GM18951 (cell line): ENCODE data around the gene SH3PXD2A.

Source experiments
- POLR2A ChIP-seq: IDR thresholded peaks from 4 replicates; pipeline ENCODE4 v1.6.1; 2011; ENCODE audit warnings: mild to moderate bottlenecking; ENCODE audit not compliant: insufficient read length, insufficient read depth; ENCODE audit errors: extremely low read depth
- in situ Hi-C: fragments of 300-500 bp; cut with MboI; formaldehyde crosslinking; loops from one replicate; pipeline ENCODE4 v1.12.0; 2022; ENCODE audit warnings: low sequenced_read_pairs, mixed read lengths, inconsistent platforms; ENCODE audit not compliant: unreplicated experiment

Gene SH3PXD2A

GRCh38 chr10:103870516-103870915 is 15.1 kb upstream of the SH3PXD2A start:
- in situ Hi-C loops, result no loop called here
- no peak for TF ChIP-seq POLR2A

GRCh38 chr10:103869336-103869735 is 14.0 kb upstream of the SH3PXD2A start:
- in situ Hi-C loops, result no loop called here

GRCh38 chr10:103868200-103868599 is 12.8 kb upstream of the SH3PXD2A start:
- no peak for TF ChIP-seq POLR2A
- in situ Hi-C loops, result no loop called here

More at GRCh38 chr10:103869336-103869735, 14.0 kb upstream of the SH3PXD2A start:
- no peak for TF ChIP-seq POLR2A

GRCh38 chr10:103861505-103861904 is 6.1 kb upstream of the SH3PXD2A start:
- in situ Hi-C loops, result loop anchor here (5.0 kb wide), 1 partner anchor 149 kb away; no protein-coding TSS in a partner anchor
- TF ChIP-seq POLR2A, result no peak

GRCh38 chr10:103859161-103860086 is 4.0 kb upstream of the SH3PXD2A start:
- TF ChIP-seq POLR2A, result no peak
- in situ Hi-C loops, result loop anchor here (5.0 kb wide), 1 partner anchor 147 kb away; no protein-coding TSS in a partner anchor

GRCh38 chr10:103858360-103858759 is 3.0 kb upstream of the SH3PXD2A start:
- in situ Hi-C loops, result no loop called here

GRCh38 chr10:103856797-103857170 is 1.4 kb upstream of the SH3PXD2A start:
- TF ChIP-seq POLR2A, result no peak
- in situ Hi-C loops, result no loop called here

More at GRCh38 chr10:103858360-103858759, 3.0 kb upstream of the SH3PXD2A start:
- TF ChIP-seq POLR2A, result no peak

- in situ Hi-C loops, result no loop called here
- no peak for TF ChIP-seq POLR2A
Measured at GRCh38 chr10:103855852-103856796, 748 bp upstream of the SH3PXD2A start.

- TF ChIP-seq POLR2A, result no peak
- in situ Hi-C loops, result no loop called here
Measured at GRCh38 chr10:103854686-103855391, 537 bp downstream of the SH3PXD2A start.

- TF ChIP-seq POLR2A, result no peak
- in situ Hi-C loops, result no loop called here
Measured at GRCh38 chr10:103854265-103854685, 1.1 kb downstream of the SH3PXD2A start.

- in situ Hi-C loops, result no loop called here
- no peak for TF ChIP-seq POLR2A
Measured at GRCh38 chr10:103853428-103854264, 1.7 kb downstream of the SH3PXD2A start.

GRCh38 chr10:103852856-103853255 is 2.5 kb downstream of the SH3PXD2A start:
- in situ Hi-C loops, result no loop called here
- no peak for TF ChIP-seq POLR2A
